ENCODE measurements around the gene KRTAP4-2.
"Not testable (repeated sequence)": the region's sequence is repeated elsewhere in the genome, so short reads cannot be mapped to it uniquely, and the experiment has no call there.

Gene KRTAP4-2

GRCh38 chr17:41177727-41178271 is at the start of gene KRTAP4-2:
TSS of gene KRTAP4-2 (minus strand) at chr17:41178221. CDS start at chr17:41178164, 57 bp downstream.
- DNase-seq (ENCODE audit: extremely low read depth in 1 of 2, low read depth in 1 of 2) = no peak

- not testable (repeated sequence) for DNase-seq (ENCODE audit: extremely low read depth in 1 of 2, low read depth in 1 of 2)
These were observed 48.6 kb upstream of the KRTAP4-2 start, which contains the start of gene KRTAP9-2 for GRCh38 chr17:41226598-41227095. TSS of gene KRTAP9-2 (plus strand) at chr17:41226648. CDS start at chr17:41226655, 7 bp downstream.

GRCh38 chr17:41226051-41226450 is 48.0 kb upstream of the KRTAP4-2 start:
- no peak for DNase-seq (ENCODE audit: extremely low read depth in 1 of 2, low read depth in 1 of 2)

GRCh38 chr17:41223821-41224220 is 45.8 kb upstream of the KRTAP4-2 start:
- DNase-seq (ENCODE audit: extremely low read depth in 1 of 2, low read depth in 1 of 2) = no peak

- no peak for DNase-seq (ENCODE audit: extremely low read depth in 1 of 2, low read depth in 1 of 2)
These were observed 37.7 kb upstream of the KRTAP4-2 start for GRCh38 chr17:41215681-41216080.

- DNase-seq (ENCODE audit: extremely low read depth in 1 of 2, low read depth in 1 of 2) = no peak
These were observed 34.6 kb upstream of the KRTAP4-2 start for GRCh38 chr17:41212524-41213169.

GRCh38 chr17:41211845-41212466 is 33.9 kb upstream of the KRTAP4-2 start:
- no peak for DNase-seq (ENCODE audit: extremely low read depth in 1 of 2, low read depth in 1 of 2)

- DNase-seq (ENCODE audit: extremely low read depth in 1 of 2, low read depth in 1 of 2) = no peak
These were observed 21.5 kb upstream of the KRTAP4-2 start for GRCh38 chr17:41199421-41200078.

GRCh38 chr17:41196068-41196467 is 18.0 kb upstream of the KRTAP4-2 start:
- DNase-seq (ENCODE audit: extremely low read depth in 1 of 2, low read depth in 1 of 2) = no peak

GRCh38 chr17:41190328-41190727 is 12.3 kb upstream of the KRTAP4-2 start:
- DNase-seq (ENCODE audit: extremely low read depth in 1 of 2, low read depth in 1 of 2) = no peak

GRCh38 chr17:41189837-41190318 is 11.9 kb upstream of the KRTAP4-2 start, which contains the start of gene KRTAP9-1:
TSS of gene KRTAP9-1 (plus strand) at chr17:41189887. CDS start at chr17:41189887, 0 bp downstream.
- DNase-seq (ENCODE audit: extremely low read depth in 1 of 2, low read depth in 1 of 2) = not testable (repeated sequence)

- no peak for DNase-seq (ENCODE audit: extremely low read depth in 1 of 2, low read depth in 1 of 2)
These were observed 8.9 kb upstream of the KRTAP4-2 start for GRCh38 chr17:41186872-41187271.

GRCh38 chr17:41185001-41185400 is 7.0 kb upstream of the KRTAP4-2 start:
- DNase-seq (ENCODE audit: extremely low read depth in 1 of 2, low read depth in 1 of 2) = no peak

- no peak for DNase-seq (ENCODE audit: extremely low read depth in 1 of 2, low read depth in 1 of 2)
These were observed 6.5 kb upstream of the KRTAP4-2 start, which contains the start of gene KRTAP4-1 for GRCh38 chr17:41184480-41184961. TSS of gene KRTAP4-1 (minus strand) at chr17:41184911. CDS start at chr17:41184854, 57 bp downstream.

GRCh38 chr17:41178843-41179616 is 1.0 kb upstream of the KRTAP4-2 start:
- DNase-seq (ENCODE audit: extremely low read depth in 1 of 2, low read depth in 1 of 2) = no peak

GRCh38 chr17:41178341-41178740 is 320 bp upstream of the KRTAP4-2 start:
- no peak for DNase-seq (ENCODE audit: extremely low read depth in 1 of 2, low read depth in 1 of 2)

GRCh38 chr17:41176744-41177387 is 1.2 kb downstream of the KRTAP4-2 start:
- DNase-seq (ENCODE audit: extremely low read depth in 1 of 2, low read depth in 1 of 2) = no peak

GRCh38 chr17:41171886-41172285 is 6.1 kb downstream of the KRTAP4-2 start:
- no peak for DNase-seq (ENCODE audit: extremely low read depth in 1 of 2, low read depth in 1 of 2)

- DNase-seq (ENCODE audit: extremely low read depth in 1 of 2, low read depth in 1 of 2) = no peak
These were observed 9.9 kb downstream of the KRTAP4-2 start, which contains the start of gene KRTAP4-3 for GRCh38 chr17:41168121-41168520. TSS of gene KRTAP4-3 (minus strand) at chr17:41168221. CDS start at chr17:41168172, 49 bp downstream.
